Esophagus squamous epithelium (tissue), 4 donors: Measurements from ENCODE around the gene NEB.

Experiments
- CTCF ChIP-seq, 6 experiments: fragments of 450-650 bp in 4 of 6; fragments of 200-600 bp in 2 of 6; sonication (generic) in 2 of 6; IDR thresholded peaks; one replicate each; pipeline ENCODE4 v1.5.1; 2016 to 2019; ENCODE audit warnings: antibody characterized with exemption in 6 of 6, mild to moderate bottlenecking in 4 of 6, moderate library complexity in 4 of 6
- POLR2A ChIP-seq, 4 donors: fragments of 450-650 bp; IDR thresholded peaks; one replicate each; pipeline ENCODE4 v1.6.1; 2017; ENCODE audit warnings: antibody characterized with exemption in 4 of 4, mild to moderate bottlenecking in 4 of 4, moderate library complexity in 3 of 4

- TF ChIP-seq CTCF (IDR thresholded peaks at IDR 0.05) (no peak), POLR2A (IDR thresholded peaks at IDR 0.05) (no peak)
Observed at GRCh38 chr2:151638191-151638933, 95.9 kb downstream of the NEB start.
